IPS-11a (cell line): ENCODE results near the gene SDCCAG8.

Experiments
- H3K4me3 ChIP-seq: one replicate; pipeline ENCODE4 v1.5.1; 2013; ENCODE audit warnings: low read depth, low read length, control low read depth

The SDCCAG8 gene

DNA sequence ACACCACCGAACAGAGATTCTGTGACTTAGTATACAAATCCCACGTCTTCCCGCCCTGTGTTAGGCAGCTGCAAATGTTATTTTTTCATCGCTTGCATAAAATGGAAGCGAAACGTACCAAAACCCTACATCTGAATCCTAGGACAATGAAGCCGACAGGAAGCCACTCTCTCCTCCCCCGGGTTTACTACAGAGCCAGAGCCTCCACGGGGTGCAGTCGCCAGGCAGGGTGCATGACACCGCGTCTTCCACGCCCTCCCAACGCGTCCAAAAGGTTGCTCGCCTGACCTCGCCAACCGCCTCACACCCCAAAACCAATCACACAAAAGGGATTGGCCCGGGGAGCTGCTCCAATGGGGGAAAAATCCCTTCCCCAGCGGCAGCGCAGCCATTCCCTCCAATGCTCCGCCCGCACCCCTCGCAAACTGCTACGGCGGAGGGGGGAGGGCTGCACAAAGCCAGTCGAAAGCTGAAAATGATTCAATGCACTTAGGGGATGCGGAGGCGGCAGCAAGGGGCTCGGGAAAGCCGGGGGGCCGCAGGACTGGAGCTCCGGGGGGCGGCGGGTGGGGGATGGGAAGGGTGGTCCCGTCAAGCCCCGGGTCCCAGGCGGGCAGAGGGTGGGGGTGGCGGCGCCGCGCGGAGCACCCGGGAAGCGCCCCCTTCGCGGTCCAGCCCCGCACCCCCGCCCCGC lies 1.5 kb upstream of the SDCCAG8 start:
- peak overlapping the region; percentile 82 for H3K4me3 ChIP-seq

DNA sequence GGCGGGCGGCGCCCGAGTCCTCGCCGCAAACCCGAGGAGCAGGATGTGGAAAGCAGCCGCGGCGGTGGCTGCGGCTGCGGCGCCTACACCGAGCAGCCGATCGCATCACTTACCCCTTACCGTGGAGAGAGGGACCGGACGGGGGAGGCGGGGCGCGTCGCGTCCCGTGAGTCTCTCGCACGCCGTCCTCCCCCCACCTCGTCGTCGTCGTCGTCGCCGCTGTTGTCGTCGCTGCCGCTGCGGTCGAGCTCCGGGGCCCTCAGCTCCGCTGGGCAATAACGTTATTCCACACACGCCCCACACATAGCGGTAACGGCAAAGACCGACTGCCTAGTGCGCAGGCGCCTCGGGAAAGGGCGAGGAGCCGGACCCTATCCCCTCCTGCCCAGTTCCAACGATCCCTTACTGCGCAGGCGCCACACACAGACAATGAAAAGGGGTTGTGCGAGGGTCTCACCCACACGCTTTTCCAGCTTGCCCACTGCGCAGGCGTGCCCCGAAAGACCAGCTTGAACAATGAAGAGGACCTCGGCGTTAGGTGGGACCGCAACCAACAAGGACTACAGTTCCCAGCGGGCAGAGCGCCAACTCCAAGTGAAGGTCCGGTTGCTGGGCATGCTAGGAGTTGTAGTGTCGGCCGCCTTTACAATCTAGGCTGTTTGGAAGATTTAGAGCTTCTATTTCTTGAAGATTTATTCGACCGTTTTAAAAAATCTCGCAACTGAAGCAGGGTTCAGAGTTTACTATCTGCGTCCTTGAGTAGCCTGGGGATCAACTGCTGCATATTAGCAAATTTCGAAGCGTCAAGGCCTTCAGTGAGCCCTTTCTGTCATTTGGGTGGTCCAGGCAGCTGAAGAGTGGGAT lies 682 bp upstream of the SDCCAG8 start, which contains the start of gene CEP170:
Gene CEP170, minus strand, starts transcription at position 355 of the 864 bp plus-strand sequence. CDS start 30,001 bp downstream, outside the sequence.
- peak within 1 kb of the TSS; percentile 82 for H3K4me3 ChIP-seq

DNA sequence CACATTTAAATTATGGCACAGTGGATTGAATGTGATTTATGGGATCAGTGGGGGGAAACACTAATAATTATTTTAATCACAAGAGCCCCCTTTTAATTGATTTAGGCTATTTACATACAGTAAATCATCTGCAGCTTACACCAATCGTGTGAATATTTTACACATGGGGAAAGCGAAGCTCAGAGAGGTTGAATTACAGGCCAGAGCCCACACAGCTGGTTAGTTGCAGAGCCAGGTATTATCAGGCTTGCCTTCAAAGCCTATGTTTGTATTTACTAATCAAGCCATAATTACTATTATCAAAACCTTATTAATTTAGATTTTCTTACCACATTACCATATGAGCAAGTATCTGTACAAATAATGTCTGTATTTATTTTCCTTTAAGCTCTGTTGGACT lies 749 bp downstream of the SDCCAG8 start:
- H3K4me3 ChIP-seq, result peak overlapping the region; percentile 82

- H3K4me3 ChIP-seq, result no peak overlapping the region
Measured at GRCh38 chr1:243257189-243257588, 1.3 kb downstream of the SDCCAG8 start.

- no peak overlapping the region for H3K4me3 ChIP-seq
Measured at GRCh38 chr1:243258731-243259130, 2.9 kb downstream of the SDCCAG8 start.

- no peak overlapping the region for H3K4me3 ChIP-seq
Measured at GRCh38 chr1:243260221-243260880, 4.5 kb downstream of the SDCCAG8 start.

GRCh38 chr1:243261390-243261789 lies 5.5 kb downstream of the SDCCAG8 start:
- no peak overlapping the region for H3K4me3 ChIP-seq

DNA sequence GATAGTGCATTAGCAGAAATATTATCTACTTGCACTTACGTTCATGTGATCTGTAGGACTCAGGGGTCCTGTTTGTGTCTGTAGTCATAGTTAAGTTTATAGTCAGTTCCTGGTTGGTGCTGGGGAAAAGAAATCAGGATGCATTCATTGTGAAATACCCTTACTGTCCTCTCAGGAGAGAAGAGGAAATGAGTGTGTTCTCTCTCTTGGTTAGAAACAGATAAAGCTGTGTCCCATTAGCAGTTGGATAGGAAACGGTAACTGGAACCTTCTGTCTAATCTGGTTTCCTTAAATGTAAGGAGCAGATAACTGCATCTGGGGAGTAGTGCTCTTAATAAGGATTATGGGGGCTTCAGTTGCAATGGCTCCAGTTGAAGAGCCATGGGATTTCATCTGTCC lies 8.9 kb downstream of the SDCCAG8 start:
- no peak overlapping the region for H3K4me3 ChIP-seq

- no peak overlapping the region for H3K4me3 ChIP-seq
Measured at GRCh38 chr1:243266231-243266630, 10.4 kb downstream of the SDCCAG8 start.

- no peak overlapping the region for H3K4me3 ChIP-seq
Measured at GRCh38 chr1:243267471-243267880, 11.6 kb downstream of the SDCCAG8 start.

DNA sequence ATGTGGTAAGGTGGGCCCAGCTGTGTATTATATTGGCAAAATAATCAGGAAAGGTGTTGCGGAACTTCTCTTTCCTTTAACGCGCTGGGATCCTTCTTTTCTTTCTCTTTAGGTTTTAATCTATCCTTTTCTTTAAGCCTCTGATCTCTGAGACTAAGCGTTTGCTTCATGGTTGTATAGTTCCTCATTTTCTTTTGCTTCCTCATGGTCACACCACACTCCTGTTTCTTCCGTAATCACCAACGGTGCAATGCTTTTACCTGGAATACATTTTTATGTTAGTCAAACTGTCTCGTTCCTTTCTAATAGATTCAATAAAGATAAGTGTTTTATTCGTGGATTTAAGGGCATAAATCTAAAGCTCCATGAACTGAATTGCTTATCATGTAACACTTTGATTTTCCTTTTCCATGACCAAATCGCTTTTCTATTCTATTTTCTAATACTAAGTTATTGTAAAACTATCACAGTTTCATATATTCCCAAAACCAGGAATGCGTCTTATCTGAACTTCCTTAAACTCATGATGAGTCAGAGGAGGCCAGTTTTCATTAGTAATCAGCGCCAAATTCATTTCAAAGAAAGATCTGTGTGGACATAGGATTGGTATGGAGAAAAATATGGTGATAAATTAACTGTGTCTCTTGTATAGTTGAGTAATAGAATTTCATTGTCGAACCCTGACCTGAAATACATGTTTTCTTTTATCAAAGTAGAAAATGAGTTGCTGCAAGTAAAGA lies 12.2 kb downstream of the SDCCAG8 start:
- no peak overlapping the region for H3K4me3 ChIP-seq

DNA sequence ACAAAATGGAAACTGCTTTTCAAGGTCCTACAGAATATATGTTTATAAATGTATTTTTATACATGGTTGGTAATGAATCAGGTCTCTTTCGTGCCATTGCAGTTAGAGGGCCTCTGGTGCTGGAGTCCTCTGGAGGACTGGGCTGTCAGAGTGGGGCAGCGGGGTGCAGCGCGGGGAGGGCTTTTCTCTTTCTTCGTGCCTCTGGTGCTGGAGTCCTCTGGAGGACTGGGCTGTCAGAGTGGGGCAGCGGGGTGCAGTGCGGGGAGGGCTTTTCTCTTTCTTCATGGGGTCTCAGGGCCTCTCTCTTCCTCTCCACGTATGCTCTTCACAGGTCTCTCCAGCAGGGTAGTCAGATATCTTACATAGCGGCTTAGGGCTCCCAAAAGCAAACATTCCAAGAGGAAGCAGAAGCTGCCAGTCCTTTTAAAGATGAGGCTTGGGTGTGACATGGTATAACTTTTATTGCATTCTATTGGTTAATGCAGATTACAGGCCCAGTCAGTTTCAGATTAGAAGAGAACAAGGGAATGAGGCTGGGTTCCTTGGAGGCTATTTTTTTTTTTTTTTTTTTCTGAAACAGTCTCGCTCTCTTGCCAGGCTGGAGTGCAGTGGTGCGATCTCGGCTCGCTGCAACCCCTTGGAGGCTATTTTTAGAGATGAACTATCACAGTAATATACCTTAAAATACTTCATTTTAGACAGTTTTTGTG lies 13.1 kb downstream of the SDCCAG8 start:
- H3K4me3 ChIP-seq, result no peak overlapping the region

GRCh38 chr1:243269461-243269801 lies 13.6 kb downstream of the SDCCAG8 start:
- no peak overlapping the region for H3K4me3 ChIP-seq

GRCh38 chr1:243270097-243270864 lies 14.4 kb downstream of the SDCCAG8 start:
- no peak overlapping the region for H3K4me3 ChIP-seq

DNA sequence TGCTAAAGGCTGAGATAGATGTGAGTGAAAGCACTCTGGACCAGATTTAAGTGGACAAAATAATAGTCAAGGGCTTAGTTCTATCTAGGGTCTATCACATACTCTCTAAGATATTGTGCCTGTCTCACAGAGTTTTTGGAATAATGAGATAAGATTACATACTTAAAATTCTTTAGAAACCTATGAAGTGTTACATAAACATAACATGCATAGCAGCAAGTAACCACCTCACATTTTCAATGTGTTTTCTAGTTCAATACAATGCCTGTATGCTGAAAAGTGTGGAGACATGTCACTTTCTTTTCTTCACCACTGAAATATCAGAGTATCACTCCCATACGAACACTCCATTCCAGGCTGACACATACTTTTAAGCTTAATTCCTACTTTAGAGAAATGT lies 16.2 kb downstream of the SDCCAG8 start:
- no peak overlapping the region for H3K4me3 ChIP-seq

DNA sequence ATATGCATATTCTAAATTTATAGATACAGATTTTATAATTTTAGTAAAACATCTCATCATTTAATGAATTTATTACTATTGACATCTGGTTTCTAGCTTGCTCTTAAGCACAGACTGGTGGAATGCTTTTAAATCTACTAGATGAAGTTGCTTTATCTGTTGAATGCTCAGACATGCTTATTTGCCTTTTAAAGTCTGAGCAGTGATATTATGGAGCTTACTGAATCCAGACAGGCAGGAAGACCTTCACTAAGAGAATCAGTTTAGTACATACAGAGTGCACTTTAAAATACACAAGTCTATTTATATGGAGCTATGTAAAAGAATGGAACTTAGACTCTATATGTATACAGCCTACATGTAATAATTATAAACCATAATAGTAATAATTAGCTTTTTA lies 16.6 kb downstream of the SDCCAG8 start:
- no peak overlapping the region for H3K4me3 ChIP-seq

DNA sequence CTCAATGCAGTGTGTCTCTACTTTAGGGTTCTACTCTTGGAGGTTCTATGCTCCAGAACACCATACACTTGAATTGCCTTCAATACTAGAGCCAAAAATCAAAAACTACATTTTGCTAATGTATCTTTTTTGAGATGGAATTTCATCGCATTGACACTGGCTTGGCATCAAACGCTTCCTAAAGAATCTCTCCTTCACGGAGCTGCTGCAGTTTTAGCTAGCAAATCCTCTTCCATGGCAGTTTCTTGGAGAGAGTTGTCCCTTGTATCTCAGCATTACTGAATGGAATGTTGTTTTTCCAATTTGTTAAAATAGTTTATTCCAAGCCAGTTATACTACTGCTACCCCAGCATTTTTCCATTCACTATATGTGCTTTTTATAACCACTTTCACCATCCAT lies 17.7 kb downstream of the SDCCAG8 start:
- H3K4me3 ChIP-seq, result no peak overlapping the region

DNA sequence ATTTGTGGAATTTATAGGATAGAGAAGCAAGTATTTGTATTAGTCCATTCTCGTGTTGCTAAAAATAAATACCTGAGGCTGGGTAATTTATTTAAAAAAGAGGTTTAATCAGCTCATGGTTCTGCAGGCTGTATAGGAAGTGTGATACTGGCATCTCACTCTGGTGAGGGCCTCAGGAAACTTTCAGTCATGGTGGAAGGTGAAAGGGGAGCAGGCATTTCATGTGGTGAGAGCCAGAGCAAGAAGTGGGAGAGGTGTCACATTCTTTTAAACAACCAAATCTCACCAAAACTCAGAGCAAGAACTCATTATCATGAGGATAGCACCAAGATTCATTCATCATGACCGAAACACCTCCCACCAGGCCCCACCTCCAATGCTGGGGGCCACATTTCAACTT lies 18.1 kb downstream of the SDCCAG8 start:
- H3K4me3 ChIP-seq, result no peak overlapping the region

GRCh38 chr1:243275316-243275715 lies 19.5 kb downstream of the SDCCAG8 start:
- no peak overlapping the region for H3K4me3 ChIP-seq
